DMS153 (cell line): ENCODE measurements around the gene IRF2BPL.

Source experiments
- DNase-seq: peaks from one replicate; lab custom pipeline; 2025; lab: John Stamatoyannopoulos, UW

Gene IRF2BPL

GRCh38 chr14:77053046-77053841 lies 24.7 kb upstream of the IRF2BPL start:
- DNase-seq: no peak

- no peak for DNase-seq
These were observed 24.0 kb upstream of the IRF2BPL start for GRCh38 chr14:77052281-77053044.

GRCh38 chr14:77051116-77051515 lies 22.6 kb upstream of the IRF2BPL start:
- DNase-seq: no peak

DNA sequence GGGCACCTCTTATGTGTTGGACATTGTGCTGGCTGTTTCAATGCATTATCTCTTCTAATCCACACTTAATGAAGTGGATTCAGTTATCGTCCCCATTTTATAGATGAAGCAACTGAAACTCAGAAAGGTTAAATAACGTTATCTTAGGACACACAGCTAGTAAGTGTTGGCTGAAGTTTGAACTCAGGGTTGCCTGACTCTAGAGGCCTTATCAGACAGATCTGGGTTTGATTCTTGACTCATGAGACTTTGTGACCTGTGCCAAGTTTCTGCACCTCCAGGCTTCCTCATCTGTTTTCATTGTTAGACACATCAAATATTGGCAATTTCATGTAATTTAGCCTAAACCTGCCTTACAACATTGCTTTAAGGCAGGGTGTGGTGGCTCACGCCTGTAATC lies 18.2 kb upstream of the IRF2BPL start:
- no peak for DNase-seq

DNA sequence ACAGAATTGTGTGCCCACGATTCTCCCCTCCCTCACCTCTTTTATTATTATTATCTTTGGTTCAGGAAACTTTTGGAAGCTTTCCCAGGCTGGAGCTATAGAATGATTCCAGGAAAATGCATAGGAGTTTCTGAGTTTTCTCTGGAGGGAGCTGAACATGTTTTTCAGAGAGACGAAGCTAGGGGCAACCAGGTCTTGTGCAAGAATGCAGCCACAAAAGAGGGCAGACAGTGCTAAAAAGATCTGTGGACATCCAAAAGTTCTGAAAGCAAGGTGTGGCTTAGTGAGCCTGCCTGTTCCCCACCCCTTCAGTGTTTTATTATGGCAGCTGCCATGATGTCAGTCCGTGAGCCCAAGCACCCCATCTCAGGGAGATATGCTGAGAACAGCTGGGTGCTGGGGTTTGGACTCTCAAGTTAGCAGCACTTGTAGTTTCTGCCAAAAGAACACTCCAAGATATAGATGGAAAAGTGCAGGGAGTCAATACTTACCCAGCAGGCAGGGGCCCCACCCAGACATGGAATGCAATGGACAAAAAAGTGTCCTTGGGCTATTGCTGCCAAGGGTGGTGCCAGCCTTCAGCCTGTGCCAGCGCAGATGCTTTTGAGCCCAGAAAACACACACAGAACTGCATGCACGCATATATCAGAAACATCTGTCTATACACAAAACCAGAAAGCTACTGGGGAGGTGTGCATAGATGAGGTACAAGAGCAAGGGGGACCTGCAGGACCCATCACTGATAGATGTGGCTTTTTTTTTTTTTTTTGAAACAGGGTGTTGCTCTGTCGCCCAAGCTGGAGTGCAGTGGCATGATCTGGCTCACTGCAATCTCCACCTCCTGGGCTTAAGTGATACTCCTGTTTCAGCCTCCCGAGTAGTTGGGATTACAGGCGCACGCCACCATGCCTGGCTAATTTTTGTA lies 17.0 kb upstream of the IRF2BPL start:
- no peak for DNase-seq

- no peak for DNase-seq
These were observed 16.3 kb upstream of the IRF2BPL start for GRCh38 chr14:77044783-77045237.

DNA sequence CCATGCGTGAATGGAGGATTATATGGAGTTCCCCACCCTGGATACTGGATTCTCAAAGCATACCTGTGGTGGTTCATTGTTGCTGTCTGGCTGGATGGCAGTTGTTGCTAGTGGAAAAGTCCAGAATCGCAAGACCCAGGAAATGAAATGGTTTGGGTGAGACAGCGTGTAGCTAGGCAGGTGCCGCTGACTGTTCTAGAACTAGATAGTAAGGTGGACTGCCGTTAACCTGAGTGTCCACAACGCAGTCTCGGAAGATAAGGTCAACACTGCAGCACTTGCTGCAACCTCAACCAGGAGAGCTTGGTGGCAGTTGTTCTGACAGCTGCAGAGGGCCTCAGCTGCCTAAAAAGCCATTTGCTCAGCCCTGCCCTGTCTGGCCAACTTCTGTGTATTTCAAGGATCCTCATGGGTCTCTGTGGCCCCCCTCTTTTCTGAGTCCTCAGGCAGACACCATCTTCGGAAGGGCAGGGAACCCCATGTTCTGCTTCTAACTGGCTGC lies 15.5 kb upstream of the IRF2BPL start:
- no peak for DNase-seq

DNA sequence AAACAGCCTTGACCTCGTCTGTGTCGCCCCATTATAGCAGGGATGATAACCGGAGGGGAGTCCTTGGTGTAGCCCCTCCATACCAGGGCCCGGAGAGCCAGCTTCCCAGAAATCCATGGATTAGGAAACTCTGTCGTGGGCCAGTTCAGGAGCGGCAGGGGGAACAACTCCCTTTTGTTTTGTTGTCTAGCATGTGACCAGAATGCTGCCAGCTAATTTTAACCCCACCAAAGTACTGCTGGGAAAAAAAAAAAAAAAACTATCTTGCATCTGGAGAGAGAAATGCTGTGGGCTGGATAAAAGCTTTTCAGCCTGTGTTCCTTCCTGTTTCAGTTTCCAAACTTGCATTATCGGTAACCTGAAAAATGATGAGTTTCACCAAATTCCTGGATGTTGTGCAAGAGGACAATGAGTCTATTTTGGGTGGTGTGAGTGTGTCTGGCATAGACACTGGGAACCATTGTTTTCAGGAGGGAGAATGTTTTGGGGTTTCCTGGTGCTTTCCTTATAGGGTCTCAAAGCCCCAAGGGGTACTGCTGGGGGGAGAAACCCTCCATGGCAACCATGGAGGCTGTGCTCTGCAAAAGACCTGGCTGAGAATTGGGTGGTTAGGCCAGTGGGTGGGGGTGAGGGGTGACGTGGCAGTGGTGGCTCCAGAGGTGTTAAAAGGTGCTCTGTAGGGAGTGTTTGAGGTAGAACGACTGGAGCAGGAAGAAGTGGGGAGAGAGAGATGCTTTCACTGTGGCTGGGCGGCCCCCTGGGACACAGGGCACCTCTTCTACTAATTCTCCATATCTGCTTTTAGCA lies 14.9 kb upstream of the IRF2BPL start:
- DNase-seq: no peak

GRCh38 chr14:77041881-77042545 lies 13.5 kb upstream of the IRF2BPL start:
- peak; percentile 11 for DNase-seq

- peak; percentile 48 for DNase-seq
These were observed 12.5 kb upstream of the IRF2BPL start for GRCh38 chr14:77040741-77041653.

GRCh38 chr14:77040059-77040740 lies 11.7 kb upstream of the IRF2BPL start:
- peak; percentile 100 for DNase-seq

GRCh38 chr14:77039285-77040058 lies 11.0 kb upstream of the IRF2BPL start:
- peak; percentile 55 for DNase-seq

- peak; percentile 13 for DNase-seq
These were observed 9.5 kb upstream of the IRF2BPL start for GRCh38 chr14:77037938-77038568.

DNA sequence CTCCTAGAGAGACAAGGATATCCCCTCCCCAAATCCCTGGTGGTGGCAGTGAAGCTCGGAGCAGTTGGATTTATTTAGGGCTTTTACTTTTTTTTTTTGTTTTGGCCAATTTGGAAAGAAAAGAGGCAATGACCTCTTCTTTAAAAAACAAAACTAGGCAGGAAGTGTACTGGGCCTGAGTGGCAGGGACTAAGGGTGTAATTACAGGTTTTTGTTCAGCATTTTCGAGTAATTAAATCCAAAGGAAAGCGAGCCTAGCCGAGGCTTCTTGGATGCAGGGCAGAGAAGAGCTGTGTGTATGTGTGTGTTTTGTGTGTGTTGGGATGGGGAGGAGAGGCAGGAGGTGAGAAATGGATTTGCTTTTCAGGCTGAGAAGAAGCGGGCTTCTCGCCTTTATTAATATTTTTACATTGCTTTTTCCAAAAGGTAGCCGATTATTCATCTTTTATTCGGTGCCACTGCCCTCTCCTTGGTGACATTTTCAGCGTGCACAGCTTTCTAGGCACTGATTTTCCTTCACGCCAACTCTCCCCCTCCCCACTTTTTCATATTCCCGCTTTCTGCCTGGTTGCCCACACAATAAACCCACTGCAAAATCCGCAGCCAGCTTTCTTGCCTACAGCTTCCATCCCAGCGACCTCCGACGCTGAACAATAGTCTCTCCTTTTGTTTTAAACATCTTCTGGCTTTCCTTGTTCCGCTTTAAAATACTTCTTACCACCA lies 8.9 kb upstream of the IRF2BPL start:
- peak; percentile 32 for DNase-seq

DNA sequence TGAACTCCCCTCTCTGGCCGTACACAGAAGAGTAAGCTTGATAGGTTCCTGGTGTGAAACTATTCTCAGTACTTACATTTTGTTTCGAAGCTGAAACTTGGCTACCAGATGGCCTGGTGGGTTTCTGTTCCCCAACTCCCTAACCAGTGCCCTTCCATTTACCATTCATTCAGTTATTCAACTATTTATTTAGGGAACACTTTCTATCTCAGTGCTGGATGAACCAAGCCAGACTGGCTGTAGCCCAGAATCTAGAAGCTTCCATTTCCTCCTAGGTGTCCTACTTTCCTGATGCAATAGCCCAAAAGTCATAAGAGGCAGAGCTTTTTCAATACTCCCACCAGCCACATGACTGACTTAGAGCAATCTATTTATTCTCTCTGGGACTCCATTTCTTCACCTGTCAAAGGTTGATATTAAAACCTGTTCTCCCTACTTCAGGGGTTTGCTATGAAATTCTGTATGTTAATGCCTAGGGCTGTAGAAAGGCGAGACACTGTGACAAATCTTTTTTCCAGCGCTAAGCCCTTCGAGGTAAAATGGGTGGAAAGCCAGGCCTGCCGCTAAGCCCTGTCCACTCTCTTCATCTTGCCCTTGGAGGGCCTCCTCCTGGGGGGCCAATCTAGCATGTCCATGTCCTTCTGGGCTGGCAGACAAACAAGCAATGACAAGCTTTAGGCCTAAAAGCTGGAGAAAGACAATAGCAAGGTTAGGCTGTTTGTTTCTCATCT lies 8.1 kb upstream of the IRF2BPL start:
- no peak for DNase-seq

- no peak for DNase-seq
These were observed 6.8 kb upstream of the IRF2BPL start for GRCh38 chr14:77035267-77035666.
